H1 (cell line): ENCODE measurements around the gene AP2B1. TPM values are rescaled to one million over a fixed set of nuclear protein-coding genes. Genes with fewer than 3 reads are reported as not detected.
"Not testable (repeated sequence)": the region's sequence is repeated elsewhere in the genome, so short reads cannot be mapped to it uniquely, and the experiment has no call there.

Experiments used
- CTCF ChIA-PET: fragments of 300-600 bp; sonication (Branson Sonifier 250); formaldehyde crosslinking; loops from one replicate; lab custom pipeline; 2021; ENCODE audit not compliant: partially characterized antibody; lab: Charles Lee
- POLR2A ChIA-PET: fragments of 300-600 bp; sonication (Branson Sonifier 250); formaldehyde crosslinking; loops from one replicate; lab custom pipeline; 2021; ENCODE audit warnings: inconsistent platforms; ENCODE audit not compliant: partially characterized antibody; lab: Charles Lee
- DNase-seq, 2 experiments: peaks; one replicate each; pipeline versions ENCODE4 v3.0.0 to v3.0.0-alpha.2; 2010 to 2022; ENCODE audit warnings: low spot score in 2 of 2, low read depth in 1 of 2, mixed read lengths in 1 of 2
- FAIRE-seq: peaks from 2 replicates; lab custom pipeline; 2011; peaks lifted over from hg19 to GRCh38; lab: Jason Lieb, UNC
- H2AFZ ChIP-seq: 2 replicates; pipeline ENCODE4 v1.8.1; 2012; ENCODE audit warnings: low read length, inconsistent platforms
- H2AK5ac ChIP-seq: 2 replicates; pipeline ENCODE4 v1.6.1; 2013; ENCODE audit warnings: low read depth, low read length
- H2BK120ac ChIP-seq: replicated peaks from 2 replicates; pipeline ENCODE3; 2013; ENCODE audit warnings: low read depth, low read length, inconsistent platforms
- H2BK12ac ChIP-seq: 2 replicates; pipeline ENCODE4 v1.6.1; 2013; ENCODE audit warnings: low read depth, low read length
- H2BK15ac ChIP-seq: 2 replicates; pipeline ENCODE4 v1.6.1; 2013; ENCODE audit warnings: low read length
- H2BK20ac ChIP-seq: 2 replicates; pipeline ENCODE4 v1.6.1; 2013; ENCODE audit warnings: low read length
- H2BK5ac ChIP-seq: 2 replicates; pipeline ENCODE4 v1.6.1; 2013; ENCODE audit warnings: low read depth, low read length
- H3K14ac ChIP-seq: 2 replicates; pipeline ENCODE4 v1.6.1; 2013; ENCODE audit warnings: inconsistent platforms; ENCODE audit not compliant: insufficient read length
- H3K18ac ChIP-seq: 2 replicates; pipeline ENCODE4 v1.6.1; 2013; ENCODE audit warnings: low read length; ENCODE audit errors: extremely low read depth
- H3K23ac ChIP-seq: 2 replicates; pipeline ENCODE4 v1.6.1; 2013; ENCODE audit warnings: inconsistent platforms; ENCODE audit not compliant: insufficient read length
- H3K23me2 ChIP-seq: 2 replicates; pipeline ENCODE4 v1.6.1; 2013; ENCODE audit warnings: low read depth, low read length
- H3K27ac ChIP-seq: 2 replicates; pipeline ENCODE4 v1.6.1; 2011; ENCODE audit warnings: low read depth, low read length, inconsistent platforms
- H3K27me3 ChIP-seq, 4 experiments: replicated peaks in 1 of 4; 1 replicate in 1 of 4; 2 replicates in 3 of 4; pipeline versions ENCODE4 v1.6.1 to v1.8.1; 2011 to 2013; ENCODE audit warnings: low read length in 3 of 4, mild to moderate bottlenecking in 3 of 4, inconsistent platforms in 2 of 4, mixed read lengths in 2 of 4, moderate library complexity in 1 of 4; ENCODE audit not compliant: control insufficient read depth in 3 of 4, insufficient read depth in 3 of 4; ENCODE audit errors: extremely low read depth in 1 of 4
- H3K36me3 ChIP-seq, 4 experiments: 2 replicates each; pipeline versions ENCODE4 v1.6.1 to v1.8.1; 2011 to 2013; ENCODE audit warnings: mild to moderate bottlenecking in 4 of 4, low read length in 3 of 4, moderate library complexity in 2 of 4, control low read depth in 1 of 4, inconsistent platforms in 1 of 4; ENCODE audit not compliant: insufficient read depth in 4 of 4, control insufficient read depth in 2 of 4
- H3K4ac ChIP-seq: replicated peaks from 2 replicates; pipeline ENCODE3; 2013; ENCODE audit warnings: low read length, low read depth, mixed read lengths, inconsistent platforms; ENCODE audit not compliant: insufficient read length
- H3K4me1 ChIP-seq, 4 experiments: replicated peaks in 1 of 4; 1 replicate in 1 of 4; 2 replicates in 3 of 4; pipeline versions ENCODE4 v1.6.1 to v1.8.1; 2011 to 2013; ENCODE audit warnings: low read length in 3 of 4, inconsistent platforms in 2 of 4, mixed read lengths in 1 of 4; ENCODE audit not compliant: insufficient read depth in 4 of 4, control insufficient read depth in 3 of 4
- H3K4me2 ChIP-seq, 2 experiments: 2 replicates each; pipeline versions ENCODE4 v1.6.1 to v1.8.1; 2011 to 2013; ENCODE audit warnings: low read depth in 2 of 2, low read length in 2 of 2, control low read depth in 1 of 2, inconsistent platforms in 1 of 2, mild to moderate bottlenecking in 1 of 2; ENCODE audit not compliant: insufficient read depth in 1 of 2
- H3K4me3 ChIP-seq, 4 experiments: fragments of 200-600, 300-600 bp in 1 of 4; sonication (generic), shearing (Covaris generic), sonication (Bioruptor Twin) in 1 of 4; 2 replicates each; pipeline versions ENCODE4 v1.5.1 to v1.8.1; 2011 to 2016; ENCODE audit warnings: low read length in 4 of 4, low read depth in 3 of 4, control low read depth in 2 of 4, inconsistent platforms in 2 of 4, mild to moderate bottlenecking in 2 of 4, mixed read lengths in 1 of 4, moderate library complexity in 1 of 4; ENCODE audit not compliant: insufficient read depth in 2 of 4; ENCODE audit errors: extremely low read depth in 1 of 4
- H3K56ac ChIP-seq: replicated peaks from 2 replicates; pipeline ENCODE3; 2013; ENCODE audit warnings: low read depth, mild to moderate bottlenecking, mixed read lengths, low read length, inconsistent platforms; ENCODE audit not compliant: insufficient read length
- H3K79me1 ChIP-seq: 2 replicates; pipeline ENCODE4 v1.6.1; 2013; ENCODE audit warnings: low read depth, low read length, control low read depth
- H3K79me2 ChIP-seq, 2 experiments: 2 replicates each; pipeline versions ENCODE4 v1.6.1 to v1.8.1; 2012 to 2013; ENCODE audit warnings: low read length in 2 of 2, mild to moderate bottlenecking in 2 of 2, inconsistent platforms in 1 of 2; ENCODE audit not compliant: insufficient read depth in 2 of 2, control insufficient read depth in 1 of 2
- H3K9ac ChIP-seq, 4 experiments: replicated peaks in 1 of 4; 1 replicate in 1 of 4; 2 replicates in 3 of 4; pipeline versions ENCODE4 v1.6.1 to v1.8.1; 2011 to 2013; ENCODE audit warnings: low read depth in 3 of 4, low read length in 3 of 4, control low read depth in 2 of 4, mild to moderate bottlenecking in 2 of 4, moderate library complexity in 2 of 4, inconsistent platforms in 1 of 4; ENCODE audit errors: extremely low read depth in 1 of 4
- H3K9me3 ChIP-seq, 2 experiments: 2 replicates each; pipeline versions ENCODE4 v1.6.1 to v1.8.1; 2012 to 2013; ENCODE audit warnings: mild to moderate bottlenecking in 2 of 2, moderate library complexity in 2 of 2, control low read depth in 1 of 2, inconsistent platforms in 1 of 2, low read depth in 1 of 2, low read length in 1 of 2, mixed read lengths in 1 of 2; ENCODE audit not compliant: insufficient read depth in 2 of 2
- H4K20me1 ChIP-seq, 2 experiments: replicated peaks in 1 of 2; 2 replicates each; pipeline versions ENCODE3 to v1.8.1; 2011 to 2013; ENCODE audit warnings: inconsistent platforms in 2 of 2, low read length in 2 of 2, mild to moderate bottlenecking in 1 of 2; ENCODE audit not compliant: insufficient read depth in 2 of 2, control insufficient read depth in 1 of 2
- H4K5ac ChIP-seq: 2 replicates; pipeline ENCODE4 v1.6.1; 2013; ENCODE audit warnings: low read length, low read depth, mixed read lengths, inconsistent platforms; ENCODE audit not compliant: insufficient read length
- H4K8ac ChIP-seq: 2 replicates; pipeline ENCODE4 v1.8.0; 2013; ENCODE audit warnings: mild to moderate bottlenecking, moderate library complexity, low read length, inconsistent platforms; ENCODE audit not compliant: insufficient read depth; ENCODE audit errors: extremely low read depth
- H4K91ac ChIP-seq: replicated peaks from 2 replicates; pipeline ENCODE3; 2013; ENCODE audit warnings: low read length, mixed read lengths, inconsistent platforms; ENCODE audit not compliant: insufficient read length
- WGBS, 2 experiments: shearing (Covaris generic) in 1 of 2; methylation state at CpG; one replicate each; pipeline versions ENCODE4 v1.1.6 to v1.1.7; 2013 to 2015; ENCODE audit warnings: low lambda C conversion rate in 2 of 2, mixed read lengths in 2 of 2, inconsistent platforms in 1 of 2, low coverage in 1 of 2, missing lambda C conversion rate in 1 of 2; ENCODE audit not compliant: insufficient replicate concordance in 2 of 2, insufficient coverage in 1 of 2, insufficient read length in 1 of 2; ENCODE audit errors: extremely low coverage in 1 of 2, missing lambda C conversion rate in 1 of 2; 5-methylcytosine and 5-hydroxymethylcytosine counted together
- polyA plus RNA-seq, 7 experiments: library from polyadenylated mRNA; depleted of rRNA in 3 of 7; stranded (reverse) in 5 of 7; unstranded in 2 of 7; fragments of >200 nt in 5 of 7; fragments of 200-250 nt in 2 of 7; gene quantifications; 1 replicate in 5 of 7; 2 replicates in 1 of 7; 4 replicates in 1 of 7; pipeline versions ENCODE4 v1.2.1 to v1.2.3, GENCODE V29; 2011 to 2013; ENCODE audit warnings: missing spikeins in 2 of 7, mixed read lengths in 2 of 7
- total RNA-seq: library from RNA; stranded (reverse); fragmentation: NEBNext Ultra II Directional; extraction: Animal tissue kit (Norgen Biotek cat#: 25700); gene quantifications from 2 replicates; pipeline ENCODE4 v1.2.1, GENCODE V29; 2021

AP2B1 gene
- total and polyA plus RNA-seq, 2 of the 8 experiments (the other 6 are each of a cell fraction or from before 2014, with no cell fraction given), result 95.5 to 199 TPM

DNA sequence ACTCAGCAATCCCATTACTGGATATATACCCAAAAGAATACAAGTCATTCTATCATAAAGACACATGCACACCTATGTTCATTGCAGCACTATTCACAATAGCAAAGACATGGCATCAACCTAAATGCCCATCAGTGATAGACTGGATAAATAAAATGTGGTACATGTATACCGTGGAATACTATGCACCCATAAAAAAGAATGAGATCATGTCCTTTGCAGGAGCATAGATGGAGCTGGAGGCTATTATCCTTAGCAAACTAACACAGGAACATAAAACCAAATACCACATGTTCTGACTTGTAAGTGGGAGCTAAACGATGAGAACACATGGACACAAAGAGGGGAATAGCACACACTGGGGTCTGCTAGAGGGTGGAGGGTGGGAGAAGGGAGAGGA, 116.2 kb downstream of the AP2B1 start:
- WGBS, 2 experiments, result 94% methylated on average over 2 of the region's 2 CpGs; no CpG with 5 or more reads in 1 of the 2 experiments
- H3K4ac ChIP-seq, H4K5ac ChIP-seq, H4K8ac ChIP-seq, H3K79me1 ChIP-seq, H3K36me3 ChIP-seq, DNase-seq, FAIRE-seq, H3K23ac ChIP-seq, H3K9ac ChIP-seq, H2BK120ac ChIP-seq, H2BK5ac ChIP-seq, H3K56ac ChIP-seq, H3K4me2 ChIP-seq, H2BK20ac ChIP-seq, H2AFZ ChIP-seq, H3K14ac ChIP-seq, H4K91ac ChIP-seq, H2AK5ac ChIP-seq, H3K23me2 ChIP-seq, H2BK12ac ChIP-seq, H3K27me3 ChIP-seq, H3K4me1 ChIP-seq, H2BK15ac ChIP-seq, H3K79me2 ChIP-seq, H3K27ac ChIP-seq, H4K20me1 ChIP-seq, H3K9me3 ChIP-seq, H3K18ac ChIP-seq, H3K4me3 ChIP-seq, POLR2A ChIA-PET: not testable (repeated sequence)
- CTCF ChIA-PET, result interaction anchor here (1.0 to 1.7 kb wide), 2 partner anchors 14 to 26 kb away, joined by 3 to 4 read pairs; no protein-coding TSS in a partner anchor
